ENCODE data around the gene TTLL8. TPM values are rescaled to one million over a fixed set of nuclear protein-coding genes. Genes with fewer than 3 reads are reported as not detected.

The TTLL8 gene
- not detected for total RNA-seq

DNA sequence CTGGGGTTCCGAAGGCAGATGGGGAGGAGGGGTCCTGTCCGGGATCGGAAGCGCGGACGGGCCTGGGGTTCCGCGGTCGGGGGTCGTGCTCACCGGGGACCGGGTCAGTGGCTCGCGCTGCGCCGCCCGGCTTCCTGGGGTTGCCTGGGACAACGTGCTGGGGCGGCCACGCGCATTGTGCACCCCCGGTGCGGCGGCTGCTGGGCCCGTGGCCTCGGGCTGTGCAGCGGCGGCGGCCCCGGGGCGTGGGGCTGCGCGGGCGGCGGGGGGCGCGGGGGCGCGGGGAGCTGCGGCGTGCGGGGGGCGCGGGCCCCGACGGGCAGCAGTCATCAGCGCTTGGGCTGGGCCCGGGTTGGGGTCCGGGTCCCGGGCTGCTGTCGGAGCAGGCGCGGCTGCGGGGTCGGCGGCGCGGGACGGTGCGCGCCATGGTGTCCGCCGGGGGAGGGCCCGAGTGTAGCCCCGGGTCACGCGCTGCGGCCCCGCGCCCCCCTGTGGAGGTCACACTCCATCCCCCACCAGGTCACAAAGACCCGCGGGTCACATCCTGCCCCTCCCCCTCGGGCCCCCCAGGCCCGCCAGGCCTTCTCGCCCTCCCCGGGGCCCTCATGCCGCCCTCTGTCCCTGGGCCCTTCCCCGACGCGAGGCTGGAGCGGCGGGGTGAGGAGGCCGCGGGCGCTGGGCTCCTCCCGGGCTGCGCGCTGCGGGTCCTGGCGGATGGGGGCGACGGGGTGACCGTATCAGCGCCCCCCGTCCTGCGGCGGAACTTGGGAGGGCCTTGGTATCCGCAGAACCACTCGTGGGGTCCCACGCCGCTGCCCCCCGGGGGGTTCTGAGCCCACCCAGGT, at the start of gene TTLL8:
Gene TTLL8 (minus strand): TSS at position 238 of the 845 bp plus-strand sequence.
- DNase-seq (ENCODE audit: low spot score) (no peak), ATAC-seq (ENCODE audit: low FRiP score) (no peak)
- TF ChIP-seq CTCF (IDR thresholded peaks at IDR 0.05) = no peak

DNA sequence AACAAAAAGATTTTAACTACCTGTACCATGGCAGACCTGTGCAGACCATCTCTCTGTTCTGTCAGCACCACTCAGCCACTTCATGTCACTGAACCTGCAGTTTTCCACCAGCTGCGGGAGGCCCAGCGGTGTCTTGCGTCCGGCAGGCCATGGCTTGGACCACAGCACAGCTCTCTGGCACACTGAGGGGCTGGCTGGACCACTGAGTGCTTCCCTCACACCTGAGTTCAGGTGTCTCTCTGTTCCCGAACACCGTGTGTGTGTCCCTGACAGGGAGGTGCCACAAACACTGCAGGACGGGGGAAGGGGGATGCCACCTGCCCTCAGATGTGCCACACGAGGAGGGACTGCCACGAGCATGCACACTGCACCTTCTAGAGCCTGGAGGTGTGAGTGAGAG, 49.4 kb upstream of the TTLL8 start:
- TF ChIP-seq CTCF (IDR thresholded peaks at IDR 0.05) = no peak
- ATAC-seq (ENCODE audit: low FRiP score) (no peak), DNase-seq (ENCODE audit: low spot score) (no peak)

- no peak for TF ChIP-seq CTCF (IDR thresholded peaks at IDR 0.05)
- ATAC-seq (ENCODE audit: low FRiP score) = no peak
- DNase-seq (ENCODE audit: low spot score) = no peak
Measured at GRCh38 chr22:50105208-50106100, 47.4 kb upstream of the TTLL8 start.

- TF ChIP-seq CTCF (IDR thresholded peaks at IDR 0.05) = no peak
- DNase-seq (ENCODE audit: low spot score) (no peak), ATAC-seq (ENCODE audit: low FRiP score) (no peak)
Measured at GRCh38 chr22:50104141-50104544, 46.0 kb upstream of the TTLL8 start.

DNA sequence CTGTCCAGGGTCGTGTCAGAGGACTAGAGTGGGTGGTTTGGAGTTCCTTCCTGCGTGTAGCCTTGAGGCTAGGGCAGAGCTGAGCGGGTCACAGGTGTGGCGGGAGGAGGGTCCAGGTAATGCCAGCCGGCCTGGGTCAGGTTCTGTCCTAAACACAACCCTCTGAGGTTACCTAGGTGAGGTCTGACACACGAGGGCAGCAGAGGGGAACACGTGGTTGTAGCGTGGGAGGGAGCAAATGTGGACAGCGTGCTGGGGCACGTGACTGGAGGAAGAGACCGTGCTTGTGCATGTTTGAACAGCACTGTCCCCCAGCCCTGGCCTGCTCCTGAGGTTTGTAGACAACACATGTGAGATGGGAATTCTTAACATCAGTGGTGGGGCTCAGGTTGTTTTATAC, 44.8 kb upstream of the TTLL8 start:
- no peak for ATAC-seq (ENCODE audit: low FRiP score)
- DNase-seq (ENCODE audit: low spot score) = no peak
- TF ChIP-seq CTCF (IDR thresholded peaks at IDR 0.05) = no peak

- DNase-seq (ENCODE audit: low spot score) = no peak
- TF ChIP-seq CTCF (IDR thresholded peaks at IDR 0.05) = no peak
- no peak for ATAC-seq (ENCODE audit: low FRiP score)
Measured at GRCh38 chr22:50101870-50102565, 43.9 kb upstream of the TTLL8 start.
